B cell (primary cell): ENCODE data around the gene PAQR6.

Experiments used
- EZH2 ChIP-seq: IDR thresholded peaks from 2 replicates; pipeline ENCODE4 v1.6.1; 2012; ENCODE audit warnings: borderline replicate concordance, low read depth, mild to moderate bottlenecking, moderate library complexity, low read length; ENCODE audit not compliant: insufficient read depth, poor library complexity, severe bottlenecking
- TF ChIP-seq, protein P1 (sequence below): fragments of 200-600 bp; IDR thresholded peaks from one replicate; pipeline ENCODE4 v1.8.0; 2022; ENCODE audit warnings: antibody characterized with exemption, mild to moderate bottlenecking

- TF ChIP-seq, protein P1, sequence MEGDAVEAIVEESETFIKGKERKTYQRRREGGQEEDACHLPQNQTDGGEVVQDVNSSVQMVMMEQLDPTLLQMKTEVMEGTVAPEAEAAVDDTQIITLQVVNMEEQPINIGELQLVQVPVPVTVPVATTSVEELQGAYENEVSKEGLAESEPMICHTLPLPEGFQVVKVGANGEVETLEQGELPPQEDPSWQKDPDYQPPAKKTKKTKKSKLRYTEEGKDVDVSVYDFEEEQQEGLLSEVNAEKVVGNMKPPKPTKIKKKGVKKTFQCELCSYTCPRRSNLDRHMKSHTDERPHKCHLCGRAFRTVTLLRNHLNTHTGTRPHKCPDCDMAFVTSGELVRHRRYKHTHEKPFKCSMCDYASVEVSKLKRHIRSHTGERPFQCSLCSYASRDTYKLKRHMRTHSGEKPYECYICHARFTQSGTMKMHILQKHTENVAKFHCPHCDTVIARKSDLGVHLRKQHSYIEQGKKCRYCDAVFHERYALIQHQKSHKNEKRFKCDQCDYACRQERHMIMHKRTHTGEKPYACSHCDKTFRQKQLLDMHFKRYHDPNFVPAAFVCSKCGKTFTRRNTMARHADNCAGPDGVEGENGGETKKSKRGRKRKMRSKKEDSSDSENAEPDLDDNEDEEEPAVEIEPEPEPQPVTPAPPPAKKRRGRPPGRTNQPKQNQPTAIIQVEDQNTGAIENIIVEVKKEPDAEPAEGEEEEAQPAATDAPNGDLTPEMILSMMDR, result no peak
- TF ChIP-seq EZH2, result no peak
Observed at GRCh38 chr1:156248323-156248683, 447 bp upstream of the PAQR6 start.
